ENCODE results near the gene FGF4.

- TF ChIP-seq CTCF (IDR thresholded peaks at IDR 0.05; ENCODE audit: insufficient read depth, low read length, poor library complexity, severe bottlenecking): no peak
- no peak for TF ChIP-seq EZH2phosphoT487 (conservative IDR thresholded peaks at IDR 0.05; ENCODE audit: low read length)
Observed at GRCh38 chr11:69804769-69805508, 29.8 kb upstream of the FGF4 start.

All from SU-DHL-6 (cell line).